Measurements from ENCODE around the gene BIRC6.

BIRC6 gene

GRCh38 chr2:32565902-32566301, 209.1 kb downstream of the BIRC6 start:
- FAIRE-seq (no peak), DNase-seq (ENCODE audit: insufficient read length, low spot score) (no peak)
- no peak for TF ChIP-seq TAF1 (IDR thresholded peaks at IDR 0.05; ENCODE audit: low read depth, low read length)
- TF ChIP-seq POLR2AphosphoS5 (IDR thresholded peaks at IDR 0.05; ENCODE audit: low read depth, low read length), result no peak
- TF ChIP-seq POU2F2 (IDR thresholded peaks at IDR 0.05; ENCODE audit: low read depth, low read length), result no peak
- no peak for TF ChIP-seq PAX5 (IDR thresholded peaks at IDR 0.05; ENCODE audit: insufficient read depth, low read length, severe bottlenecking)
- TF ChIP-seq SPI1 (IDR thresholded peaks at IDR 0.05; ENCODE audit: low read depth, low read length), result no peak
- TF ChIP-seq POLR2A (IDR thresholded peaks at IDR 0.05; ENCODE audit: low read depth, low read length), result no peak

- no peak for FAIRE-seq
- DNase-seq (ENCODE audit: insufficient read length, low spot score), result no peak
- no peak for TF ChIP-seq PAX5 (IDR thresholded peaks at IDR 0.05; ENCODE audit: insufficient read depth, low read length, severe bottlenecking)
- TF ChIP-seq POU2F2 (IDR thresholded peaks at IDR 0.05; ENCODE audit: low read depth, low read length), result no peak
These were observed 215.2 kb downstream of the BIRC6 start for GRCh38 chr2:32572030-32572429.

- DNase-seq (ENCODE audit: insufficient read length, low spot score) (no peak), FAIRE-seq (peak; percentile 81)
- no peak for TF ChIP-seq POLR2A (IDR thresholded peaks at IDR 0.05; ENCODE audit: low read depth, low read length)
- no peak for TF ChIP-seq SPI1 (IDR thresholded peaks at IDR 0.05; ENCODE audit: low read depth, low read length)
- no peak for TF ChIP-seq TAF1 (IDR thresholded peaks at IDR 0.05; ENCODE audit: low read depth, low read length)
These were observed 215.9 kb downstream of the BIRC6 start for GRCh38 chr2:32572737-32573136.

GRCh38 chr2:32591669-32592463, 235.0 kb downstream of the BIRC6 start:
- TF ChIP-seq TAF1 (IDR thresholded peaks at IDR 0.05; ENCODE audit: low read depth, low read length), result no peak
- TF ChIP-seq POLR2AphosphoS5 (IDR thresholded peaks at IDR 0.05; ENCODE audit: low read depth, low read length), result no peak
- no peak for TF ChIP-seq POU2F2 (IDR thresholded peaks at IDR 0.05; ENCODE audit: low read depth, low read length)
- no peak for TF ChIP-seq SPI1 (IDR thresholded peaks at IDR 0.05; ENCODE audit: low read depth, low read length)
- TF ChIP-seq PAX5 (IDR thresholded peaks at IDR 0.05; ENCODE audit: insufficient read depth, low read length, severe bottlenecking), result no peak
- no peak for TF ChIP-seq POLR2A (IDR thresholded peaks at IDR 0.05; ENCODE audit: low read depth, low read length)
- DNase-seq (ENCODE audit: insufficient read length, low spot score), result no peak
- peak; percentile 87 for FAIRE-seq

- TF ChIP-seq TAF1 (IDR thresholded peaks at IDR 0.05; ENCODE audit: low read depth, low read length), result no peak
- TF ChIP-seq SPI1 (IDR thresholded peaks at IDR 0.05; ENCODE audit: low read depth, low read length), result peak; percentile 80
- FAIRE-seq, result peak; percentile 5
- DNase-seq (ENCODE audit: insufficient read length, low spot score), result no peak
These were observed 237.8 kb downstream of the BIRC6 start for GRCh38 chr2:32594573-32594972.

- TF ChIP-seq POLR2AphosphoS5 (IDR thresholded peaks at IDR 0.05; ENCODE audit: low read depth, low read length) (no peak), POLR2A (IDR thresholded peaks at IDR 0.05; ENCODE audit: low read depth, low read length) (no peak), POU2F2 (IDR thresholded peaks at IDR 0.05; ENCODE audit: low read depth, low read length) (no peak), PAX5 (IDR thresholded peaks at IDR 0.05; ENCODE audit: insufficient read depth, low read length, severe bottlenecking) (no peak), SPI1 (IDR thresholded peaks at IDR 0.05; ENCODE audit: low read depth, low read length) (no peak)
- DNase-seq (ENCODE audit: insufficient read length, low spot score) (no peak), FAIRE-seq (no peak)
These were observed 254.5 kb downstream of the BIRC6 start for GRCh38 chr2:32611366-32611765.

GRCh38 chr2:32611771-32612170, 254.9 kb downstream of the BIRC6 start:
- DNase-seq (ENCODE audit: insufficient read length, low spot score) (no peak), FAIRE-seq (no peak)
- TF ChIP-seq SPI1 (IDR thresholded peaks at IDR 0.05; ENCODE audit: low read depth, low read length) (no peak), POLR2AphosphoS5 (IDR thresholded peaks at IDR 0.05; ENCODE audit: low read depth, low read length) (no peak), PAX5 (IDR thresholded peaks at IDR 0.05; ENCODE audit: insufficient read depth, low read length, severe bottlenecking) (no peak), TAF1 (IDR thresholded peaks at IDR 0.05; ENCODE audit: low read depth, low read length) (no peak), POLR2A (IDR thresholded peaks at IDR 0.05; ENCODE audit: low read depth, low read length) (no peak), POU2F2 (IDR thresholded peaks at IDR 0.05; ENCODE audit: low read depth, low read length) (no peak)

GRCh38 chr2:32614084-32614483, 257.3 kb downstream of the BIRC6 start:
- TF ChIP-seq PAX5 (IDR thresholded peaks at IDR 0.05; ENCODE audit: insufficient read depth, low read length, severe bottlenecking), result no peak
- TF ChIP-seq POLR2AphosphoS5 (IDR thresholded peaks at IDR 0.05; ENCODE audit: low read depth, low read length), result no peak
- no peak for TF ChIP-seq TAF1 (IDR thresholded peaks at IDR 0.05; ENCODE audit: low read depth, low read length)
- TF ChIP-seq POU2F2 (IDR thresholded peaks at IDR 0.05; ENCODE audit: low read depth, low read length), result no peak
- TF ChIP-seq SPI1 (IDR thresholded peaks at IDR 0.05; ENCODE audit: low read depth, low read length), result no peak
- no peak for TF ChIP-seq POLR2A (IDR thresholded peaks at IDR 0.05; ENCODE audit: low read depth, low read length)
- no peak for DNase-seq (ENCODE audit: insufficient read length, low spot score)
- no peak for FAIRE-seq

GRCh38 chr2:32617599-32618189, 260.9 kb downstream of the BIRC6 start:
- FAIRE-seq (no peak), DNase-seq (ENCODE audit: insufficient read length, low spot score) (no peak)
- TF ChIP-seq POLR2AphosphoS5 (IDR thresholded peaks at IDR 0.05; ENCODE audit: low read depth, low read length) (no peak), TAF1 (IDR thresholded peaks at IDR 0.05; ENCODE audit: low read depth, low read length) (no peak), POLR2A (IDR thresholded peaks at IDR 0.05; ENCODE audit: low read depth, low read length) (no peak), SPI1 (IDR thresholded peaks at IDR 0.05; ENCODE audit: low read depth, low read length) (no peak), PAX5 (IDR thresholded peaks at IDR 0.05; ENCODE audit: insufficient read depth, low read length, severe bottlenecking) (no peak)

Data from GM12891 (cell line).